ENCODE measurements around the gene SORBS1.

The SORBS1 gene

DNA sequence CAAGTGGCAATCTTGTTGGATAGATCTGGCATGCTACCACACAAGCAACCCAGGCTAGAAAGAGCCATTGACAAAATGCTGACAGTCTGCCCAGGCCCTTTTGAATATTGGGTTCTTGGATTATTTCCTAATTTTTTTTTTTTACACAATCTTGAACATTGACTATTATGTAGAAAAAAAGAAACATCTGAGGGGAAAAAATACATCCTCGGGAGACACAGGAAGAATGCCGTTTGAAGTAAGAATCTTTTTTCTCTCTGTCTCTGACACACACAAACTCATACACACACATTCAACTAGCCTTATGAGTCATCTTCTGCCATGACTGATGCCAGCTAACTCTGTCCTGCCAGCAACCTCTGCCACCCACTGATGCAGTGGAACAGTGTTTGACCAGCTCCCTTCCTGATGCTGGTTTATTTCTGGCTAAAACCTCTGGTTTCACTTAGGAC is 47.2 kb downstream of the SORBS1 start:
- DNase-seq (ENCODE audit: low read depth) = no peak

DNA sequence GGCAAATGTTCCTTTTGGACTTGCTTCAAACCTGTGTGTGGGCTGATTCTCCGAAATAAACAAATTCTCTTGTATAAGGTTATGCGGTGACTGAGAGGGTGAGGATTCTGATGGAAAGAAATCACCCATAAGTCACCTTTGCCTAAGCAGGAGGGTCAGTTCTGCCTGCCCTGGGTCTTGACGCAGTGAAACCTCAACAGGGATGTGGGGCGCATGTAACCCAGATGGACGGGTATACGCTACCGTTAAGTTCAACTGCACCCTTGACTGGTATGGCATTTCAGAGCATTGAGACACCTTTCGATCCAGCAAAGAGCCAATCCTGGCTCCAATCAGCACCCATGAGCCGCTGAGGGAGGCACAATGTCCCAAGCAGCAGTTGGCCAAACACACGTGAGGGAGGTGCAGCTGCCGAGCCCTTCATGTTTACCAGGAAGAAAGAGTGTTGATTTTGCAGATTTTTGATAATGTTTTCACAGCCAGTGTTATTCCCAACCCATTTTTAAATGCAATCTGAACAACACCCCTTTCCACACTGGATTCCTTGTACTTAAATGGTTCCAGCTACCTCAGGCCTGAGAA is 48.1 kb downstream of the SORBS1 start:
- no peak for DNase-seq (ENCODE audit: low read depth)

DNA sequence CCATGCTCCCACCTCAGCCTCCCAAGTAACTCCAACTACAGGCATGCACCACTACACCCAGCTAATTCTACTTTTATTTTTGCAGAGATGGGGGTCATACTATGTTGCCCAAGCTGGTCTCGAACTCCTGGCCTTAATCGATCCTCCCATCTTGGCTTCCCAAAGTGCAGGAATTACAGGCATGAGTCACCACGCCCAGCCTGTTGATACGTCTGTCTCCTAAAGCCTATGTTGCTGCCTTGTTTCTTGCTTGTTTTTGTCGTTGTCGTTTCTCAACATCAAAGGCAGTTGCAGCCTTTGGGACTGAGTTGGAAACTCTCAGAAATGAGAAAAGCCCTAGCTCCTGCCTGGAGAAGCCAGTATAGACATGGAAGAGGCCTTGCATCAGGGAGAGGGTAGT is 49.9 kb downstream of the SORBS1 start:
- DNase-seq (ENCODE audit: low read depth) = no peak

DNA sequence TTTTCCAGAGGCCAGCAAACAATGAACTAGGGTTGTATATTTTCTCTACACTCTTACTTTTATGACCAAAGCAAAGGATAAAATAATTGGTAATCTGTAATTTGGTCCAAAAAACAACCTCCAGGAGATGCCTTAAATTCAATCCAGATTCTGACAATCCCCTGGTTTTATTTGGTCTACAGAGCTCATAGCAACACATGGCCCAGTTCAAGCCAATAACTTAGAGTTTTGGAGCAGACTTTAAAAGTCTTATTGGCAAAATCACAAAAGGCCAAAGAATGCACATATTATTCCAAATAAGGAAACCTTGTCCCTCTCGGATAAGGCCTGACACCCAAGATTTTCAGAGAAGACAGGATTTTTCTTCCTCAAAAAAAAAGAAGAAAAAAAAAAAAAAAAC is 51.9 kb downstream of the SORBS1 start:
- no peak for DNase-seq (ENCODE audit: low read depth)

DNA sequence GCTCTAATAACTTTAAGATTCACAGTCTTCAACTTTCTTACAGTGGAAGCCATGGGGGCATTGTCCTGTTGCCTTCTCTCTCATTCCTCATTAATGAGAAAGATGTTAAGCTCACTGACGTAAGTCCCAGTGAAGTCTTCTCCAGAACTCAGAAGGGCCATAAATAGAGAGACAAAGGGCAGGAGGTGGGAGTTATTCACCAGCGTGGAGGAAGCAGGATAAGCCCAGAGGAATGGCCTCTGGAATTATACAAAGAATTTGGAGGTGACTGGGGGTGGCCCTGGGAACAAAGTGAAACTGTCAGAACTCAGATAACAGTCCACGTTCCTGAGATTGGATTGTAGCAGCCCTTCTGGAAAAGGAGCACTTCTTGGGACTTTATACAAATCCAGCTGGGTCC is 52.4 kb downstream of the SORBS1 start:
- no peak for DNase-seq (ENCODE audit: low read depth)

DNA sequence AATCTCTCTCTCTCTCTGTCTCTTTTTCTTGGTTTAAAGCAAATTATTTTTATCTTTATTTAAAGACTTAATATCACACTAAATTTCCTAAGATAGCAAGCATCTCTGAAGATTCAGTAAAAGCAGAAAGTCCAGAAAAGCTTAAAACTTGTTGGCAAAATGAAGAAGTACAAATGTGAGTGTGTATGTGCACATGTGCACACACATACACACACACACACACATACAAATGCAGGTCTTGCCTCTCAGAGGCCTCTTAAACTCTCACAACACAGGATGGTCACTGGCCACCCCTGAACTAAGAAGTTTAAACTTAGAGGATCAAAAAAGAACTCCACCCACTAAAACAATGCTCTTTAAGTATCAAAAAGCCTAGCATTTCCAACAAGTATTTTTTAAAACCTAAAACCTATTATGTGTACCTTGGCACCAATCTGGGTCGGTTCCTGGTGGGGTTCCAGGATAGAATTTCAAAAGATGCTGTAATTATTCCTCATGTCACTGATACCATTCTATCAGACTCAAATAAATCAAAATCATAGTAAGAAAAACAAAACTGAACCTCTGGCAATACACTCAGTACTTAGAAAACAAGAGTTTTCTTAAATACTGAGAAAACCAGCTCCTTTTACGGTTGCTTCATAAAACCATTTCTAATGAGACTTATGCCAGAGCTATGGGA is 55.0 kb downstream of the SORBS1 start:
- DNase-seq (ENCODE audit: low read depth) = no peak

DNA sequence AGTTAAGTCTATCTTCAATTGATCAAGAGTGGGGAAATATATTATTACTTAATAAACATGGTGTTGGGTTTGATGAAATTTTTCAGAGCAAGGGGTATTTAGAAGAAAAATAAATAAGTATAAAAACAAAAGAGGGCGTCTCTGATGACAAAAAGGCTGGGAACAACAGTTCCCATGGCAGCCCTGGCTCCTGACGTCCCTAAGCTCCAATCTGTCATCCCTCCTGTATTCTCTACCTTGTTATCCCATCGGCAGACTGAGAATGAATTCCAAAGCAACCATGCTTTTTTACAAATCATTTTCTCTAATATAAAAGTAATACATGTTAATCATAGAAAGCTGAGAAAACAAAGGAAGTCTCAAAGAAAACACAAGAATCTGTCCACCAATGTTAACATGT is 55.5 kb downstream of the SORBS1 start:
- DNase-seq (ENCODE audit: low read depth) = no peak

DNA sequence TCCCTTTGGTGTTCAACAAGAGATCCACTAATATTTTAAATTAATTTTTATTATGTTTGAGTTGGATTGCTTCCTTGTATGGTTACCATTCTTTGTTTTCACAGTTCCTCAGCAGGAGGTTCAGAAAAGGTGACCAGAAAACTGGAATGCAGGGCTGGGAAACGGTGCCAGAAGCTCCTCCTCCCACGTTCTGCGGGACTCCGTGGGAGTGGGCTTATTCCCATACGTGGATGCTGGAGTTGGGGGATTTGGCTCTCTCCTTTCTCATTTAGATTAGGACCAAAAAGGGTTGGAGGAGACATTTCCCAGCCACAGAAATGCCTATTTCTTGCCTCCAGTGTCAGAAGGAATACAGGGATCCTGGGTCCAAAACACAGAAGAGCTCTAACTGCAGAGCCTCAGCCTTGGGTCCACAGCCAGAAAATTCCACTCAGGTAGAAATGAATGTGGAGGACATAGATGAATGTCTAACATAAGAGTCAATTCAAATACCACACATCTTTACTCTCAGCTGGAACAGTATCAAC is 56.0 kb downstream of the SORBS1 start:
- no peak for DNase-seq (ENCODE audit: low read depth)

DNA sequence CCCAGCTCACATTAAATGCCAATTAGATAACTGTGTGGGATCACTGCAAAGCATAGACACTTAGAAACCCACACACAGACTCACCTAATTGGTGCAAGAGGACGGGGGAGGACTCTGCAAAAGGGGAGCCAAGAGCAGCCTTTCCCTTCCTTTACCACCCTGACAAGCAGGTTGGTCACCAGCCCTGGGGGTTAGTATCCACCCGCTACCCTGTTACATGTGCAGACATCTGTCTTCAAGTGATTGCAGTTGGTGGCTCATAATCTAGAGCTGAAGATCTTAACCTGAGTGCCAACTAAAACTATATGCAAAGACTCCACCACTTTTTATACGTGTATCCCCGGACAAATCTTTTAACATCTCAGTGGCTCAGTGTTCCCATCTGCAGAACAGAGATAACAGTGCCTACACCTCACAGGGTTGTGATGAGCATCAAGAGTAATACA is 56.9 kb downstream of the SORBS1 start:
- no peak for DNase-seq (ENCODE audit: low read depth)

DNA sequence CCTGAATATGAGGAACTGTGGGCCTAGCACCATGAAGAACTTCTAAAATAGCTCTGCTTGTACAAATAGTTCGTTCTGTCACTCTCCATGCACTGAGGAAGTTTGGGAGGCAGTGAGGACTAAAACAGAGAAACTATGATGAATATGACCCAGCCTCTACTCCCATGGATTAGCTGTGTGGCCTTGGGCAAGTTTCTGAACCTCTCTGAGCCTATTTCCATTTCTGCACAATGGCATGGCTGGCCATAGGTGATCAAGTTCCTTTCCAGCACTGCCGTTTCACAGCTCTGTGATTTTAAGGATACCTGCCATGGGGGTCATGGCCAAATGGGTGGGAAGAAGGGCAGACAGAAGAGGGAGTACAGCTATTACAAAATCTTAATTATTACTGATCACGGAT is 57.6 kb downstream of the SORBS1 start:
- no peak for DNase-seq (ENCODE audit: low read depth)

DNA sequence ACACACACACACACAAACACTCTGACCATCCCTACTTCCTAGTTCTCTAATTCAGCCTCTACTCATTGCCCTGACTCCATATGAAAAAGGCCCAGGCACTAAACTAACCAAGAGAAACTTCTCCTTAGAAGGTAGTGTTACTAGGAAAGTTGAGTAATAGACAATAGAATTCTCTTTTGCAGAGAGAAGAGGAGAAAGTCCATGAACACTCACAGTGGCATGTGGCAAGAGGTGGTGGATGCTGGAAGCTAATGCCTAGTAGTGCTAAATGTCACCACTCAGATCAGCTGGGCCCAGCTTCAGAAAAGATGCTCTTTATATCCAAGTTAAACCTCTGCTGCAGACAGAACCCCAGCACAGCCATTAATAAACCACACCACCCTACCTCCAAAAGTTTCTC is 58.2 kb downstream of the SORBS1 start:
- no peak for DNase-seq (ENCODE audit: low read depth)

DNA sequence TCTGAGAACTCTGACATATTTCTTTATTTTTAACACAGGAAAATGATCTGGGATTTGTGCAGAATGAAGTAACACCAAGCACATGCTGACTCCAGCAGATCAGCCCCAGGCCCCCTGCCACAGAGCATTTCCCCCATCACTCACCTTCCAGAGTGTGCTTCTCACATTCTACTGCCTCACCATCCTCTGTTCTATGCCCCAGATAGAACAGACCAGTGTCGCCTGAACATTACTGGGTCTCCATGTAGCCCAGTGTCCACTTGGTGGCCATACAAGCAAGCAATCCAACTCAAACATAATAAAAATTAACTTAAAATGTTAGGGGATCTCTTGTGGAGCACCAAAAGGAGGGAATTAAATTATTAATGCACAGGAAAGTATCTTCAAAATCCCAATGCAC is 58.8 kb downstream of the SORBS1 start:
- DNase-seq (ENCODE audit: low read depth) = no peak

DNA sequence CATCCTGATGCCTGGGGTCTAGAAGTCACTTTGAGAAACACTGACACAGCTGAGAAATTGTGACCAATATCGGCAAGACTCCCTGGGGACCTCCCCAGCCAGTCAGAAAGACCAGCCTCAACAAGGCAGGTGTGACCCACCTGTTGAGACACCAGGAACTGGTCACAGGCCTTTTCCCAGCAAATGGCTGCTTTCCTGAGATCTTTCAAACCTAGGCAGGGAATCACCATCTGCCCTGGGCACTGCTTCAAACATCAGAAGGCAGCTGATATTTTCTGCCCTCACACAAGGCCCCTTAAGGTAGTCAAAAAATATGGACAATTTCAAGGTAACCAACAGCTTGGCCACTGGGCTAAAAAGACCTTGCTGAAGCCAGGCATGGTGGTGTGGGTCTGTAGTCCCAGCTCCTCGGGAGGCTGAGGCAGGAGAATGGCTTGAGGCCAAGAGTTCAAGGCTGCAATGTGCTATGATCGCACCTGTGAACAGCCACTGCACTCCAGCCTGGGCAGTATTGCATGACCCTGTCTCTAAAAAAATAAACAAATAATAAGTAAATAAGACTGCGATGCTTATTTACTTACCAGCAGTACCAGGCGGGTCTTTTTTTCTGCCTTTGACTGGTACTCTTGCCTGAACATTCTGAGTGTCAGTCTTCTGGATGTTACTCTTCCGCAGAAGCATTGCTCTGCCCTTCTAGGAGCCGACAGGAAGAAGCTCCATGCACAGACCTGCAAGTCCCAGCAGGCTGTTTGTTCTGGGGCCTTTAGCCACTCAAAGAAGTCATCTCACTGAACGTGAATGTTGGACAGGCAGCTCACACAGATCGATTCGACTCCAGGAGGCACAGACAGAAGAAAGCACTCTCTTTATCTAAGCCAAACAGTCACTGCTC is 59.7 kb downstream of the SORBS1 start:
- no peak for DNase-seq (ENCODE audit: low read depth)

DNA sequence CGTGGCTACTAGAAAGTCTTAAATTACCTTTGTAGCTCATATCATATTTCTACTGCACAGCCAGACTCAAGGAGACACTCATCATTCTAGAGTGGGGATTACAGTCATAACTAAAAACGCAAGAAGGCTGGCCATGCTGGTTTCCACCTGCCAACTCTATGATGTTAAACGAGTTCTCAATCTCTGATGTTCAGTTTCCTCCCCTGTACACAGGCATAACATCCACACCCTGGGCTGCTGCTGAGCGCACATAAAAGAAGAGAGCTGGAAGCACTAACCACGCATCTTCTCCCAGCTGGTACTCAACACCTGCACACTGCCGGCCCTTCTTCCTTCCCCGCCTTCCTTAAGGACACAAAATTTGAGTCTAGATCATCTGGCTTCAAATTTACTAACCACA is 60.5 kb downstream of the SORBS1 start:
- DNase-seq (ENCODE audit: low read depth) = no peak

DNA sequence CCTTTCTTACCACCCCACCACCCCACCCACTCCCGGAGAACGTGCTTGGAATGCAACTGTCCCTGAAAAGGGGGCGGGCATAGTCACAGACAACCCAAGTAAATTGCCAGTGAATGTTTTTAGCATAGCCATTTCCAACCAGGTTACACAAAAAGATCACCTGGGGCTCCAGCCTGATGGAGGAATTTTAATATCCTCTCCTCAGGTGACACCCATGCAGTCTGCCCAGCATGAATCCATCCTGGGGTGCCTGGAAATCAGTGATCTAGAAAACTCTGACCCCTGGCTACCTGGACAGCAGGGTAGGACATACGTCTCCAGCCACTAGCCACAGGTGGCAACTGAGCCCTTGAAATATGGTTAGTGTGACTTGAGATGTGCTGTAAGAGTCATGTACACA is 61.1 kb downstream of the SORBS1 start:
- DNase-seq (ENCODE audit: low read depth) = no peak

DNA sequence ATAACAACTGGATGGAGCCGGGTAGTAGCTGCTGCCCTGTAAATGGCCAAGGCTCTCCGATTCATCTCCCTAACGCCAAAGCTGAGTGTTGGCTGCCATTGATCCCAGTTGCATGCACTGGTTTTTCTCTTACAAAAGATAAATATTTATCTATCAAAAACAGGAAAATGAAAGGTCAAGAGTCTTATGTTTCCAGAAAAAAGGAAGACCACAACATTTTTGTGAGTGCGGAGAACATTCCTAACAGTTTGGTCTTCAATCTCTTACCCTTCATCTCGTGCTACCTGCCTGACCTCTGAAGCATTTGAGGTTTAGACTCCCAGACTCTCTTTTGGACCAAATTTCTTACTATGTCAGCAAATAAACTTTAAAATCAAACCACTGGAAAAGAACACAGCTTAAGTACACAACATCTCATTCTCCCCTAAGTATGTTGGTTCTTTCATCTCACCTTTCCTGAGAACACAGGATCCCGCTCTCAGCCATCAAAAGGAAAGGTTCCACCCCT is 61.6 kb downstream of the SORBS1 start:
- no peak for DNase-seq (ENCODE audit: low read depth)

DNA sequence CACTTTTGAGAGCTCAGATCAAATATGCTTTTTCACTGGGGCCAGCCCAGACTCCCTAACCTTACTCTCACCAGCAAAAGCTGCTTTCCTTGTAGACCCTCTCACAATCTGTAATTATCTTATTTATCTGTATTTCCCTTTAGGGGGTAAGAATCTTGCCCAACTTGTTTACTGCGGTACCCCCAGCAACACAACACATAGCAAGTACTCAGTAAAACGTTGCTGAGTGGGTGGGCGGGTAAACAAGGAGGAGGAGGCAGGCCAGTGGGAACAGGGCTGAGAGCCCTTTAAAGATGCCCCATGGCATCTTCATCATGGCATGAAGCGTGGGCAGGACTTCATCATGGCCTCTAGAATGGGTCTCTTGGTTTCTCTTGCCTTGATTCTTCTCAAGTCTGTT is 64.2 kb downstream of the SORBS1 start:
- no peak for DNase-seq (ENCODE audit: low read depth)

DNA sequence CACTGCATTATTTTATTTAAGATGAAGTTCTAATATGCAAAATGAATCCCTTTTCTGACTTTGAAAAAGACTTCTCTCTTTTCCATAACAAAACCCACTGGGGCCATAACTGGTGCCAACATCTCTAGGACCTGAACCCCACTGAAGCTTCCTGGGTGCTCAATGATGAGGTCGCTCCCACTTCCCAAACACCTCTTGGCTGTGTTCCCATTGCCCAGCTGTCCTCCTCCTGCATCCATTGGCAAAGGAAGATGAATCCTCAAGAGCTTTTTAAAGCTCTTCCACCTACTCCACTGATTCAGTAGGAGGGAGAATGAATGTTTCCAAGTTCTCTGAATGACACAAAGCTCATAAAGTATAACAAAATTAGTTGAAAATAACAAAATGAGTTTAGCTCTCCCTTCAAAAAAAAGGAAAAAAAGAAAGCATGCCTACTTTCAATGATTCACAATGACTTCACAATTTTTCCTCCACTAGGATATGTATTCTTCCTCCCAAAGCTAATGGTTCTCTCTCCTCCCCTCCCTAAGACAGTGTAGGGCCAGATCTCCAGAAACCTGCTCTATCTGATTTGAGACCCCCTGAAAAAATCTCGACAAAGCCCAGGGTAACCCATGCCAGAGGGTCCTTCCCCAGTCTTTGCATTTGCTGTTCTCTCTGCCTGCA is 64.8 kb downstream of the SORBS1 start:
- DNase-seq (ENCODE audit: low read depth) = no peak

DNA sequence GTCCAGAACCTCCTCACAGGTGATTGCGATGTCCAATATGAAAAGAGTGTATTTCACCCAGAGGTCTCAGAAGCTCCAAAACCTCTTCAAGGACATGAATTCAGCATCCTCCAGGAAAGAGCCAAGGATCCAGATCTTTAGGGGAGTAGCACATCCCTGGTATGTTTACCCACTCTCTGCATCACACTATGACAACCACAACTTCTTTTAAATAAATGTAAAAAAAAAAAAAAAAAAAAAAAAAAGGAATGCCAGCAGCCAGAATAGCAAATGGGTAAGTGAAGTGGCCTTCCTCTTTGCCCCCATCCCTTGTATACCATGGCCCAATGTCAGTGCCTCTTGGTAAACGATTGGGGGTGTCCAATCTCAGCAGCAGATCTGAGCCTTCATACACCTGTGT is 67.3 kb downstream of the SORBS1 start:
- no peak for DNase-seq (ENCODE audit: low read depth)

DNA sequence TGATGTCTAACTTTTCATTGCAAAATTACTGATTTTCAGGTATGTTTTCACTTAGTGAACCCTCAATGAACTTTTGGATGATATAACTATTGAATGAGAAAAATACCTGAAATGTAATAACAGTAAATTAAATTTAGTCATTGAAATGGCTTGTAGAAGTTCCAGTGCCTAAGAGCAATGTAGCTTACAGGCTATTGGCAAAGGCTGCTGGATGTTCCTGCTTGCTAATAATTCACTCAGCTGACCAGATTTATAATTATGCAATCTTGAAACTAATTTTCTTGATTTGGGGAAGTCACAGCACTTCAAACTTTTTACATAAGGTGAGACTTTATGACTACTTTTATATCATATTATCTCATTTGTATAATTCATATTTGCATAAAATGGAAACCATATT is 73.2 kb downstream of the SORBS1 start:
- no peak for DNase-seq (ENCODE audit: low read depth)

DNA sequence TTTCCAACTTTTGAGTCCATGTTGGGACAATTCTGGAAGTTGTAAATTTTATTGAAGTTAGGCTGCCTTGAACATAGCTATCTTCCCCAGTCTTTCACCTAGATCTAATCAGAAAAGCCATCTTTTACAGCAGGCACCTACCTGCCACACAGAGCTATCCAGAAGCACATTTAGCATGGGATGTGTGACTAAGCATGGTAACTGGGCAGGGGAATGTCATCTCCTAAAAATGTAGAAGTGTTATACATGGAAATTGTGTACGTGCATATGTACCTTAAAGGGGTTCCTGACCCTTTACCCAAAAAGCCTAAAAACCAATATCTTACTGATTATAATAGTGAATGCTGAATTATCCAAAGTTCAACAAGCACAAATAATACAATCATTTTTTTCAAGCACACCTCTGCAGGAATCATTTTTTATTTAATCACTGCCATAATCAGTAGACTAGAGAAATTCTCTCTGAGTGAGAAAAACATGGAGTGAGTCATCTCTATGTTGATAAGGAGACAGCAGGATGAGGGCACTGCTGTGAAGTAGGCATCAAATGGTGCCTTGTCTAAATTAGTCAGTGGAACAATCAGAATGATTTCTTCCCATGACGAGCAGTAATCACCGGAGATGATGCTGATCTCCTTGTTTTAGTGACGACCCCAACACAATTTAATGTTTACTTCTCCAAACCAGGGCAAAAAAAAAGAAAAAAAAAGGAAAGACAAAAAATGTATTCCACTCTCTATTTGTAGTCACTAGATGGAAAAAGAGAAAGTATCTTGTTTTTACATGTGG is 75.9 kb downstream of the SORBS1 start:
- DNase-seq (ENCODE audit: low read depth) = no peak
